ENCODE data around the gene FOXP1.

GRCh38 chr3:71101626-71102025 is 481.9 kb downstream of the FOXP1 start:
- no peak for TF ChIP-seq CTCF (IDR thresholded peaks at IDR 0.05; ENCODE audit: poor library complexity)
- TF ChIP-seq EZH2phosphoT487 (IDR thresholded peaks at IDR 0.05; ENCODE audit: low read depth, severe bottlenecking, unreplicated experiment), result no peak
- TF ChIP-seq EZH2 (IDR thresholded peaks at IDR 0.05; ENCODE audit: borderline replicate concordance), result no peak
